SK-N-SH treated with all-trans-retinoic acid at 6 μM for 48 hours (cell line): ENCODE measurements around the gene SMOC1.

ENCODE experiments used
- BACH2 ChIP-seq: fragments of 250-450 bp; sonication (Bioruptor Pico); IDR thresholded peaks from 2 replicates; pipeline ENCODE4 v1.9.0; 2021; ENCODE audit warnings: mild to moderate bottlenecking, borderline replicate concordance
- CREB5 ChIP-seq: fragments of 250-450 bp; sonication (Bioruptor Pico); IDR thresholded peaks from 2 replicates; pipeline ENCODE4 v1.5.1; 2020; ENCODE audit warnings: low read depth, mild to moderate bottlenecking, moderate library complexity
- ESRRG ChIP-seq: fragments of 250-450 bp; sonication (Bioruptor Pico); IDR thresholded peaks from 2 replicates; pipeline ENCODE4 v1.6.1; 2021; ENCODE audit warnings: mild to moderate bottlenecking
- POU6F1 ChIP-seq: fragments of 250-450 bp; sonication (Bioruptor Pico); IDR thresholded peaks from 2 replicates; pipeline ENCODE4 v1.8.0; 2021; ENCODE audit warnings: low read depth, mild to moderate bottlenecking, moderate library complexity, borderline replicate concordance
- SNAI2 ChIP-seq: fragments of 250-450 bp; sonication (Bioruptor Pico); IDR thresholded peaks from 2 replicates; pipeline ENCODE4 v1.5.0; 2020; ENCODE audit warnings: mild to moderate bottlenecking, moderate library complexity
- TOX ChIP-seq: fragments of 250-450 bp; sonication (Bioruptor Pico); IDR thresholded peaks from 2 replicates; pipeline ENCODE4 v1.8.0; 2021; ENCODE audit warnings: mild to moderate bottlenecking, moderate library complexity, borderline replicate concordance
- TSHZ2 ChIP-seq: fragments of 250-450 bp; sonication (Bioruptor Pico); IDR thresholded peaks from 2 replicates; pipeline ENCODE4 v1.5.0; 2020; ENCODE audit warnings: mild to moderate bottlenecking, moderate library complexity
- ZFP30 ChIP-seq: fragments of 450-650 bp; formaldehyde crosslinking; IDR thresholded peaks from 2 replicates; pipeline ENCODE4 v1.5.0; 2022; ENCODE audit warnings: mild to moderate bottlenecking, moderate library complexity
- ZNF8 ChIP-seq: fragments of 450-650 bp; formaldehyde crosslinking; IDR thresholded peaks from 2 replicates; pipeline ENCODE4 v1.5.0; 2020; ENCODE audit warnings: mild to moderate bottlenecking, moderate library complexity

GRCh38 chr14:69865701-69866365 is 13.4 kb upstream of the SMOC1 start:
- TF ChIP-seq TOX (no peak), ESRRG (CRISPR knock-in tag) (no peak), POU6F1 (CRISPR knock-in tag) (no peak), CREB5 (CRISPR knock-in tag) (no peak), SNAI2 (CRISPR knock-in tag) (no peak), BACH2 (CRISPR knock-in tag) (no peak), ZFP30 (CRISPR knock-in tag) (no peak), TSHZ2 (CRISPR knock-in tag) (no peak), ZNF8 (no peak)
